Smooth muscle cell (in vitro differentiated cells): ENCODE measurements around the gene ANKDD1B. TPM values are rescaled to one million over a fixed set of nuclear protein-coding genes. Genes with fewer than 3 reads are reported as not detected.
A peak's percentile ranks its signal among the peaks of the same experiment; 100 is the strongest.
"Not testable (repeated sequence)": the region's sequence is repeated elsewhere in the genome, so short reads cannot be mapped to it uniquely, and the experiment has no call there.

Experiments used
- DNase-seq: peaks from one replicate; lab custom pipeline; 2025; ENCODE audit not compliant: unreplicated experiment; lab: John Stamatoyannopoulos, UW
- H2AFZ ChIP-seq: fragments of 200-600 bp; sonication (generic); 2 replicates; pipeline ENCODE4 v1.6.0; 2016; ENCODE audit warnings: antibody characterized with exemption, low read depth, mild to moderate bottlenecking
- H3F3A ChIP-seq: fragments of 200-600 bp; sonication (generic); 2 replicates; pipeline ENCODE4 v1.6.0; 2017; ENCODE audit warnings: antibody characterized with exemption, low read depth
- H3K27ac ChIP-seq: fragments of 200-600 bp; sonication (generic); 2 replicates; pipeline ENCODE4 v1.5.1; 2016; ENCODE audit warnings: low read depth, mild to moderate bottlenecking
- H3K27me3 ChIP-seq: fragments of 200-600 bp; sonication (generic); 2 replicates; pipeline ENCODE4 v1.6.1; 2016; ENCODE audit warnings: low read depth, mild to moderate bottlenecking
- H3K36me3 ChIP-seq: fragments of 200-600 bp; sonication (generic); 2 replicates; pipeline ENCODE4 v1.5.1; 2016; ENCODE audit warnings: low read depth
- H3K4me1 ChIP-seq: fragments of 200-600 bp; sonication (generic); 2 replicates; pipeline ENCODE4 v1.5.1; 2016; ENCODE audit warnings: low read depth
- H3K4me2 ChIP-seq: fragments of 200-600 bp; sonication (generic); 2 replicates; pipeline ENCODE4 v1.6.0; 2016; ENCODE audit warnings: mild to moderate bottlenecking
- H3K4me3 ChIP-seq: fragments of 200-600 bp; sonication (generic); 2 replicates; pipeline ENCODE4 v1.5.1; 2016; ENCODE audit warnings: mild to moderate bottlenecking
- H3K79me2 ChIP-seq: fragments of 200-600 bp; sonication (generic); 2 replicates; pipeline ENCODE4 v1.6.0; 2016; ENCODE audit warnings: low read depth, mild to moderate bottlenecking
- H3K9ac ChIP-seq: fragments of 200-600 bp; sonication (generic); 2 replicates; pipeline ENCODE4 v1.6.0; 2016; ENCODE audit warnings: low read depth
- H3K9me3 ChIP-seq: fragments of 200-600 bp; sonication (generic); replicated peaks from 2 replicates; pipeline ENCODE4 v1.5.1; 2016; ENCODE audit warnings: low read depth
- H4K20me1 ChIP-seq: fragments of 200-600 bp; sonication (generic); 2 replicates; pipeline ENCODE4 v1.6.0; 2016; ENCODE audit warnings: low read depth
- WGBS: methylation state at CpG from one replicate; pipeline ENCODE4 v1.1.7; 2016; ENCODE audit warnings: low lambda C conversion rate; 5-methylcytosine and 5-hydroxymethylcytosine counted together
- polyA plus RNA-seq: library from polyadenylated mRNA; unstranded; fragments of >200 nt; fragmentation: Nextera tagmentation; extraction: Ambion mirVana; gene quantifications from 2 replicates; pipeline ENCODE4 v1.2.1, GENCODE V29; 2016
- total RNA-seq: library from RNA; depleted of rRNA; stranded (reverse); fragments of >200 nt; gene quantifications from 2 replicates; pipeline ENCODE4 v1.2.3, GENCODE V29; 2014
- TF ChIP-seq, protein P1 (sequence below): fragments of 200-600 bp; sonication (generic); IDR thresholded peaks from 2 replicates; pipeline ENCODE4 v1.5.1; 2017; ENCODE audit warnings: borderline replicate concordance, mild to moderate bottlenecking, antibody characterized with exemption; ENCODE audit not compliant: insufficient read depth, poor library complexity, severe bottlenecking

ANKDD1B gene
- total and polyA plus RNA-seq, 2 experiments from 2014 or later = 0.18 TPM; not detected in 1

- H3K4me1 ChIP-seq = no peaks in the 10 kb centered on the region
- DNase-seq = no peak
- no peak overlapping the region for H3K9ac ChIP-seq
- H2AFZ ChIP-seq = no peak overlapping the region
- H3K9me3 ChIP-seq = no peaks in the 10 kb centered on the region
- H4K20me1 ChIP-seq = no peaks in the 10 kb centered on the region
- H3K36me3 ChIP-seq = no peaks in the 10 kb centered on the region
- no peaks in the 10 kb centered on the region for H3K79me2 ChIP-seq
- no peaks in the 10 kb centered on the region for H3K27me3 ChIP-seq
- H3K27ac ChIP-seq = no peak overlapping the region
- no peaks in the 10 kb centered on the region for H3F3A ChIP-seq
- no peak overlapping the region for H3K4me2 ChIP-seq
- WGBS = 75% methylated on average over 1 of the region's 1 CpG
- no peak overlapping the region for H3K4me3 ChIP-seq
- TF ChIP-seq, protein P1, sequence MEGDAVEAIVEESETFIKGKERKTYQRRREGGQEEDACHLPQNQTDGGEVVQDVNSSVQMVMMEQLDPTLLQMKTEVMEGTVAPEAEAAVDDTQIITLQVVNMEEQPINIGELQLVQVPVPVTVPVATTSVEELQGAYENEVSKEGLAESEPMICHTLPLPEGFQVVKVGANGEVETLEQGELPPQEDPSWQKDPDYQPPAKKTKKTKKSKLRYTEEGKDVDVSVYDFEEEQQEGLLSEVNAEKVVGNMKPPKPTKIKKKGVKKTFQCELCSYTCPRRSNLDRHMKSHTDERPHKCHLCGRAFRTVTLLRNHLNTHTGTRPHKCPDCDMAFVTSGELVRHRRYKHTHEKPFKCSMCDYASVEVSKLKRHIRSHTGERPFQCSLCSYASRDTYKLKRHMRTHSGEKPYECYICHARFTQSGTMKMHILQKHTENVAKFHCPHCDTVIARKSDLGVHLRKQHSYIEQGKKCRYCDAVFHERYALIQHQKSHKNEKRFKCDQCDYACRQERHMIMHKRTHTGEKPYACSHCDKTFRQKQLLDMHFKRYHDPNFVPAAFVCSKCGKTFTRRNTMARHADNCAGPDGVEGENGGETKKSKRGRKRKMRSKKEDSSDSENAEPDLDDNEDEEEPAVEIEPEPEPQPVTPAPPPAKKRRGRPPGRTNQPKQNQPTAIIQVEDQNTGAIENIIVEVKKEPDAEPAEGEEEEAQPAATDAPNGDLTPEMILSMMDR = no peak
These were observed 2.4 kb upstream of the ANKDD1B start for GRCh38 chr5:75608870-75609269.

- TF ChIP-seq, protein P1 = no peak
- H3K79me2 ChIP-seq = no peaks in the 10 kb centered on the region
- no peak overlapping the region for H3K4me3 ChIP-seq
- no peaks in the 10 kb centered on the region for H3K9me3 ChIP-seq
- H4K20me1 ChIP-seq = no peaks in the 10 kb centered on the region
- H3K9ac ChIP-seq = no peak overlapping the region
- H3K36me3 ChIP-seq = no peaks in the 10 kb centered on the region
- no peak overlapping the region for H2AFZ ChIP-seq
- WGBS = 20% methylated on average over 5 of the region's 5 CpGs
- H3K27ac ChIP-seq = no peak overlapping the region
- no peaks in the 10 kb centered on the region for H3F3A ChIP-seq
- no peaks in the 10 kb centered on the region for H3K4me1 ChIP-seq
- H3K4me2 ChIP-seq = peak overlapping the region; percentile 94
- H3K27me3 ChIP-seq = no peaks in the 10 kb centered on the region
- DNase-seq = no peak
These were observed 1.1 kb upstream of the ANKDD1B start for GRCh38 chr5:75610201-75610600.

- peak overlapping the region; percentile 44 for H3K9ac ChIP-seq
- not testable (repeated sequence) for H3K27ac ChIP-seq, H3K27me3 ChIP-seq, H3F3A ChIP-seq, H3K4me1 ChIP-seq, H4K20me1 ChIP-seq, DNase-seq, H3K36me3 ChIP-seq, H3K79me2 ChIP-seq, H3K9me3 ChIP-seq
- peak overlapping the region; percentile 94 for H3K4me2 ChIP-seq
- H2AFZ ChIP-seq = peak overlapping the region; percentile 44
- WGBS = 3% methylated on average over 11 of the region's 11 CpGs
- H3K4me3 ChIP-seq = peak overlapping the region; percentile 59
These were observed 368 bp upstream of the ANKDD1B start for GRCh38 chr5:75610859-75611310.

- Histone ChIP-seq H3K4me2 (peak overlapping the region; percentile 94), H3K9me3 (no peaks in the 10 kb centered on the region), H3K27ac (no peak overlapping the region)
These were observed 945 bp downstream of the ANKDD1B start for GRCh38 chr5:75612226-75612569.

More at GRCh38 chr5:75612226-75612569, 945 bp downstream of the ANKDD1B start:
- Histone ChIP-seq H4K20me1 (no peaks in the 10 kb centered on the region), H3K4me1 (peaks cover 14% of the 10 kb centered on the region), H2AFZ (no peak overlapping the region), H3K27me3 (no peaks in the 10 kb centered on the region), H3K36me3 (no peaks in the 10 kb centered on the region), H3K4me3 (peak overlapping the region; percentile 59), H3K79me2 (no peaks in the 10 kb centered on the region), H3F3A (peaks cover 9% of the 10 kb centered on the region), H3K9ac (no peak overlapping the region)
- TF ChIP-seq, protein P1 = no peak
- no peak for DNase-seq
- WGBS = 22% methylated on average over 4 of the region's 12 CpGs
